ENCODE measurements around the gene TPRKB. TPM values are rescaled to one million over a fixed set of nuclear protein-coding genes. Genes with fewer than 3 reads are reported as not detected.
"Not testable (repeated sequence)": the region's sequence is repeated elsewhere in the genome, so short reads cannot be mapped to it uniquely, and the experiment has no call there.

Gene TPRKB
- polyA plus RNA-seq, 1 donor (not counting 4 experiments of a cell fraction or from before 2014, with no cell fraction given): 58.4 TPM

DNA sequence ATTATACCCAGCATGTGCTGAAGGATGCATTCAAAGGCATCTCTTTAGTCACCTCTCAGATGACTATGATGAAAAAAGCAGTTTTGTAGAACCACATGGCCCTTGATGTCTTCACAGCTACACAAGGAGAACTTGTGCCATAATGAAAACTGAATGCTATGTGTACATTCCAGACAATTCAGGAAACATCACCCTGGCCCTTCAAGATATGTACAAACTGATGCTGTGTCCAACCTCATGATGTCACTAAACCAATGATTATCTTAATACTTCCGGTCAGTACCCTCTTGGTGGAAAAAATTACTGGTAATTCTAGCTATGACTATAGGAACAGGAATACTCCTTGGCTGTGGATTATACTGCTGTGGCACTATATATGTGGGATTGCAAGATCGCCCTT is 22.8 kb upstream of the TPRKB start:
- FAIRE-seq: no peak
- peaks cover 31 to 36% of the 10 kb centered on the region in 2 experiments for H3K36me3 ChIP-seq (ENCODE audit: control insufficient read depth in 2 of 2, extremely low read depth in 1 of 2, insufficient read depth in 2 of 2, low read length in 2 of 2)
- no peak overlapping the region for H2AFZ ChIP-seq (ENCODE audit: control insufficient read depth, low read length)
- no peak overlapping the region for H3K4me3 ChIP-seq (ENCODE audit: control insufficient read depth in 2 of 3, extremely low read depth in 1 of 3, insufficient read depth in 2 of 3, low read depth in 1 of 3, low read length in 3 of 3)
- no peaks in the 10 kb centered on the region for H4K20me1 ChIP-seq (ENCODE audit: control insufficient read depth, extremely low read depth, insufficient read depth, low read length)
- H3K27ac ChIP-seq (ENCODE audit: control insufficient read depth, insufficient read depth, low read length): no peak overlapping the region
- no peak overlapping the region for H3K9ac ChIP-seq (ENCODE audit: control insufficient read depth, extremely low read depth, insufficient read depth, low read length)
- H3K4me2 ChIP-seq (ENCODE audit: control insufficient read depth, extremely low read depth, insufficient read depth, low read depth, low read length): no peak overlapping the region
- H3K27me3 ChIP-seq (ENCODE audit: control insufficient read depth, extremely low read depth, insufficient read depth, low read length): no peaks in the 10 kb centered on the region
- no peak for DNase-seq (ENCODE audit: low read depth, low spot score)
- no peaks in the 10 kb centered on the region for H3K79me2 ChIP-seq (ENCODE audit: control insufficient read depth, insufficient read depth, low read length)
- no peaks in the 10 kb centered on the region for H3K9me1 ChIP-seq (ENCODE audit: control insufficient read depth, extremely low read depth, insufficient read depth, low read length)
- TF ChIP-seq, protein P1, sequence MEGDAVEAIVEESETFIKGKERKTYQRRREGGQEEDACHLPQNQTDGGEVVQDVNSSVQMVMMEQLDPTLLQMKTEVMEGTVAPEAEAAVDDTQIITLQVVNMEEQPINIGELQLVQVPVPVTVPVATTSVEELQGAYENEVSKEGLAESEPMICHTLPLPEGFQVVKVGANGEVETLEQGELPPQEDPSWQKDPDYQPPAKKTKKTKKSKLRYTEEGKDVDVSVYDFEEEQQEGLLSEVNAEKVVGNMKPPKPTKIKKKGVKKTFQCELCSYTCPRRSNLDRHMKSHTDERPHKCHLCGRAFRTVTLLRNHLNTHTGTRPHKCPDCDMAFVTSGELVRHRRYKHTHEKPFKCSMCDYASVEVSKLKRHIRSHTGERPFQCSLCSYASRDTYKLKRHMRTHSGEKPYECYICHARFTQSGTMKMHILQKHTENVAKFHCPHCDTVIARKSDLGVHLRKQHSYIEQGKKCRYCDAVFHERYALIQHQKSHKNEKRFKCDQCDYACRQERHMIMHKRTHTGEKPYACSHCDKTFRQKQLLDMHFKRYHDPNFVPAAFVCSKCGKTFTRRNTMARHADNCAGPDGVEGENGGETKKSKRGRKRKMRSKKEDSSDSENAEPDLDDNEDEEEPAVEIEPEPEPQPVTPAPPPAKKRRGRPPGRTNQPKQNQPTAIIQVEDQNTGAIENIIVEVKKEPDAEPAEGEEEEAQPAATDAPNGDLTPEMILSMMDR (optimal IDR thresholded peaks at IDR 0.05 in 1 of 3, IDR thresholded peaks at IDR 0.05 in 1 of 3, conservative IDR thresholded peaks at IDR 0.05 in 1 of 3; ENCODE audit: extremely low read depth in 1 of 3, insufficient read depth in 2 of 3, low read length in 3 of 3): no peak
- no peak for TF ChIP-seq EZH2 (IDR thresholded peaks at IDR 0.05; ENCODE audit: low read length)
- no peaks in the 10 kb centered on the region for H3K4me1 ChIP-seq (ENCODE audit: control insufficient read depth, extremely low read depth, insufficient read depth, low read length)
- dilution Hi-C loops (cut with MboI; ENCODE audit: extremely low pct_ligation_motif_present, low sequenced_read_pairs): no loop called here
- H3K9me3 ChIP-seq (ENCODE audit: control insufficient read depth, low read depth, low read length): no peaks in the 10 kb centered on the region

GRCh38 chr2:73759285-73759764 is 22.2 kb upstream of the TPRKB start:
- FAIRE-seq (no peak), DNase-seq (ENCODE audit: low read depth, low spot score) (no peak)
- H3K9me3 ChIP-seq (ENCODE audit: control insufficient read depth, low read depth, low read length): no peaks in the 10 kb centered on the region
- no peak overlapping the region for H3K9ac ChIP-seq (ENCODE audit: control insufficient read depth, extremely low read depth, insufficient read depth, low read length)
- H2AFZ ChIP-seq (ENCODE audit: control insufficient read depth, low read length): no peak overlapping the region
- dilution Hi-C loops (cut with MboI; ENCODE audit: extremely low pct_ligation_motif_present, low sequenced_read_pairs): no loop called here
- H4K20me1 ChIP-seq (ENCODE audit: control insufficient read depth, extremely low read depth, insufficient read depth, low read length): no peaks in the 10 kb centered on the region
- no peaks in the 10 kb centered on the region for H3K79me2 ChIP-seq (ENCODE audit: control insufficient read depth, insufficient read depth, low read length)
- H3K4me1 ChIP-seq (ENCODE audit: control insufficient read depth, extremely low read depth, insufficient read depth, low read length): no peaks in the 10 kb centered on the region
- no peak for TF ChIP-seq EZH2 (IDR thresholded peaks at IDR 0.05; ENCODE audit: low read length)
- TF ChIP-seq, protein P1 (optimal IDR thresholded peaks at IDR 0.05 in 1 of 3, IDR thresholded peaks at IDR 0.05 in 1 of 3, conservative IDR thresholded peaks at IDR 0.05 in 1 of 3; ENCODE audit: extremely low read depth in 1 of 3, insufficient read depth in 2 of 3, low read length in 3 of 3): no peak
- H3K36me3 ChIP-seq (ENCODE audit: control insufficient read depth in 2 of 2, extremely low read depth in 1 of 2, insufficient read depth in 2 of 2, low read length in 2 of 2): peaks cover 29 to 36% of the 10 kb centered on the region in 2 experiments
- no peaks in the 10 kb centered on the region for H3K27me3 ChIP-seq (ENCODE audit: control insufficient read depth, extremely low read depth, insufficient read depth, low read length)
- H3K27ac ChIP-seq (ENCODE audit: control insufficient read depth, insufficient read depth, low read length): no peak overlapping the region
- no peak overlapping the region for H3K4me2 ChIP-seq (ENCODE audit: control insufficient read depth, extremely low read depth, insufficient read depth, low read depth, low read length)
- no peaks in the 10 kb centered on the region for H3K9me1 ChIP-seq (ENCODE audit: control insufficient read depth, extremely low read depth, insufficient read depth, low read length)
- H3K4me3 ChIP-seq (ENCODE audit: control insufficient read depth in 2 of 3, extremely low read depth in 1 of 3, insufficient read depth in 2 of 3, low read depth in 1 of 3, low read length in 3 of 3): no peak overlapping the region

- FAIRE-seq; H3K4me2 ChIP-seq (ENCODE audit: control insufficient read depth, extremely low read depth, insufficient read depth, low read depth, low read length); H3K4me1 ChIP-seq (ENCODE audit: control insufficient read depth, extremely low read depth, insufficient read depth, low read length); H3K9me3 ChIP-seq (ENCODE audit: control insufficient read depth, low read depth, low read length); H2AFZ ChIP-seq (ENCODE audit: control insufficient read depth, low read length); H3K27ac ChIP-seq (ENCODE audit: control insufficient read depth, insufficient read depth, low read length); H4K20me1 ChIP-seq (ENCODE audit: control insufficient read depth, extremely low read depth, insufficient read depth, low read length); H3K4me3 ChIP-seq (ENCODE audit: control insufficient read depth in 2 of 3, extremely low read depth in 1 of 3, insufficient read depth in 2 of 3, low read depth in 1 of 3, low read length in 3 of 3); H3K9me1 ChIP-seq (ENCODE audit: control insufficient read depth, extremely low read depth, insufficient read depth, low read length); DNase-seq (ENCODE audit: low read depth, low spot score); H3K27me3 ChIP-seq (ENCODE audit: control insufficient read depth, extremely low read depth, insufficient read depth, low read length); H3K9ac ChIP-seq (ENCODE audit: control insufficient read depth, extremely low read depth, insufficient read depth, low read length); dilution Hi-C loops (cut with MboI; ENCODE audit: extremely low pct_ligation_motif_present, low sequenced_read_pairs); H3K79me2 ChIP-seq (ENCODE audit: control insufficient read depth, insufficient read depth, low read length): not testable (repeated sequence)
- H3K36me3 ChIP-seq (ENCODE audit: control insufficient read depth in 2 of 2, extremely low read depth in 1 of 2, insufficient read depth in 2 of 2, low read length in 2 of 2): peaks cover 40 to 51% of the 10 kb centered on the region in 2 experiments
Observed at GRCh38 chr2:73754332-73754731, 17.2 kb upstream of the TPRKB start.
